PFSK-1 (cell line): Measurements from ENCODE around the gene UBR4.

Experiments
- POLR2AphosphoS5 ChIP-seq: IDR thresholded peaks from 2 replicates; pipeline ENCODE4 v1.6.1; 2012; ENCODE audit warnings: low read depth, mild to moderate bottlenecking, control low read depth, low read length, moderate library complexity
- REST ChIP-seq, 2 experiments: IDR thresholded peaks; 2 replicates each; pipeline versions ENCODE4 v1.6.1 to v1.8.0; 2011 to 2012; ENCODE audit warnings: low read depth in 2 of 2, low read length in 2 of 2, control low read depth in 1 of 2, inconsistent platforms in 1 of 2, mild to moderate bottlenecking in 1 of 2, moderate library complexity in 1 of 2; ENCODE audit not compliant: insufficient read depth in 1 of 2
- SIN3A ChIP-seq: IDR thresholded peaks from 2 replicates; pipeline ENCODE4 v1.6.1; 2012; ENCODE audit warnings: mild to moderate bottlenecking, low read length, moderate library complexity, borderline replicate concordance; ENCODE audit not compliant: insufficient read depth
- TAF1 ChIP-seq: IDR thresholded peaks from 2 replicates; pipeline ENCODE4 v1.6.1; 2012; ENCODE audit warnings: low read length, control low read depth, borderline replicate concordance; ENCODE audit not compliant: insufficient read depth

GRCh38 chr1:19156676-19157075 is 53.4 kb downstream of the UBR4 start:
- no peak for TF ChIP-seq TAF1
- TF ChIP-seq POLR2AphosphoS5: no peak
- no peak for TF ChIP-seq REST (IDR thresholded peaks at IDR 0.05; ENCODE audit: insufficient read depth in 1 of 2, low read depth in 2 of 2, low read length in 2 of 2)
- TF ChIP-seq SIN3A: no peak
